Astrocyte of the spinal cord (primary cell): ENCODE measurements around the gene TRMT1.

Source experiments
- DNase-seq: peaks from one replicate; pipeline ENCODE4 v3.0.0; 2011; ENCODE audit warnings: low read depth, low spot score
- H3K4me3 ChIP-seq: 2 replicates; pipeline ENCODE4 v1.5.1; 2011; ENCODE audit warnings: low read depth, mild to moderate bottlenecking, low read length, moderate library complexity
- CTCF ChIP-seq: IDR thresholded peaks from 2 replicates; pipeline ENCODE4 v1.5.1; 2012; ENCODE audit warnings: low read depth, mild to moderate bottlenecking, low read length, inconsistent platforms
- in situ Hi-C: cut with HindIII; loops from 2 replicates; pipeline ENCODE4 v1.10.0; 2017; ENCODE audit warnings: low sequenced_read_pairs

Gene TRMT1

DNA sequence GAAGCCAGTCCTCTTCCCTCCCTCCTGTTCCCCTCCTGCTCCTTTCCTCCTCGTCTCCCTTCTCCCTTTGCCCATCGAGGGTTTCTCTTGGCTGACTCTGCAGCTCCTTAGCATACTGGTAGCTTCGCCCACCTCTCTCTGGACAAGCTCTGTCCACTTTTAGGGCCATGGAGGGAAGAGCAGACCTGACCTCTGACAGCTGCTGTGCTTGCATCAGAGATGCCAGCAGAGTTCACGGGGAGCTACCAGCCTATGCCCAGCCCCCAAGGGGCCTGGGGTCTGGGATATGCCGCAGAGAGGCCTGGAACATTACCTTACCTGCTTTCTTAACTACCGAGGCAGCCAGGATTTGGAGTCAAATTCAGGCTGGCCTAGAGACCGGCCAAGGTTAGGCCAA is 33.5 kb downstream of the TRMT1 start:
- no peak for DNase-seq
- no peak for TF ChIP-seq CTCF
- in situ Hi-C loops: no loop called here
- H3K4me3 ChIP-seq: no peak overlapping the region

- no peak overlapping the region for H3K4me3 ChIP-seq
- in situ Hi-C loops: no loop called here
- peak; percentile 42 for TF ChIP-seq CTCF
- DNase-seq: peak; percentile 95
These were observed 34.1 kb downstream of the TRMT1 start for GRCh38 chr19:13082192-13083007.

DNA sequence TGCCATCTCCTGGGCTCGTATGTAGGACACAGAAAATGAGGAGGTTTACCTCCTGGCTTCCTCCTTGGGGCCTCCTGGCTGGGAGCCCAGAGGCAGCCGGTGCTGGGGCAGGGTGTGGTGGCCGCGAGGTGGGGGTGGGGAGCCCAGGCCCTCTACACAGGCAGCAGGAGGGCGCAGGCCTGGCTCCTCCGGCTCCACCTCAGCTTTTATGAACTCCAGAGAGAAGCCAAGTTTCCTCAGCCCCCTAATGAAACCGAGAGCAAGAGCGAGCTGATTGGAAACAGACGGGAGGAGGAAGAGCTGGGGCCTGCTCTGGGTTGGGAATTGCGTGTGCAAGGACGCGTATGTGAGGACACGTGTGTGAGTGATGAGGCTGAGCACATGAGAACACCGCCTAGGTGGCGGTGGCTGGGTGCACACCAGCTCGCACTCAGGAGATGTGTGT is 37.0 kb downstream of the TRMT1 start:
- TF ChIP-seq CTCF: no peak
- in situ Hi-C loops: no loop called here
- H3K4me3 ChIP-seq: no peak overlapping the region
- peak; percentile 76 for DNase-seq

DNA sequence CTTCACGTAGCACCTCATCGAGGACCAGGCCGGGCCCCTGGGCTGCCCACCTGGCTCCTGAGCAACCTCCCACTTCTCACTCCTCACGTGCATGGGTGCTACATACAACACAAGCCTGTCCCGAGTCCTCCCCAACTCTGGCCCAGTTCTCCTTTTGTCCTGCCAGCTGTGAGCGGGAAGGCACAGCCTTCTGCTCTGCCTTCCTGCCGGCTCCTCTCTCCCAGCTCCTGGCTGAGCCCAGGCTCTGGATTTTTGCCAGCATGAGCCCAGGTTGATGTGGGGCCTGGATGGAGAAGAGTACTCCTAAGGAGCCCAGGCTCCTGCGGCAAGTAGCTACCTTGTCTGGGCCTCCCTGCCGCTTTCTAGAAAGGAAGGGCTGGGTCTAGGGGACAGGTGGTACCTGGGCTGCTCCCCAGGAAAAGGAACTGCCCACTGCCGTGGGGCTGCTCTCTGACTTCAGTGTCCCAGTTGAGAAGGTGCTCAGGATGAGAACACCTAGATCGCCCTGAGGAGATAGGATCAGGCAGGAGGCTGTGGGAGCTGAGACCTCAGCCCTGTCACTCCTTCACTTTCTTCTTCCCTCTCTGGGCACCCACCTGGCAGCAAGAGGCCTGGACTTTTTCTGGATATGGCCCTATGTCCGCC is 37.5 kb downstream of the TRMT1 start:
- no peak for DNase-seq
- in situ Hi-C loops: no loop called here
- H3K4me3 ChIP-seq: no peak overlapping the region
- no peak for TF ChIP-seq CTCF

GRCh38 chr19:13078381-13078780 is 38.2 kb downstream of the TRMT1 start:
- TF ChIP-seq CTCF: no peak
- in situ Hi-C loops: no loop called here

DNA sequence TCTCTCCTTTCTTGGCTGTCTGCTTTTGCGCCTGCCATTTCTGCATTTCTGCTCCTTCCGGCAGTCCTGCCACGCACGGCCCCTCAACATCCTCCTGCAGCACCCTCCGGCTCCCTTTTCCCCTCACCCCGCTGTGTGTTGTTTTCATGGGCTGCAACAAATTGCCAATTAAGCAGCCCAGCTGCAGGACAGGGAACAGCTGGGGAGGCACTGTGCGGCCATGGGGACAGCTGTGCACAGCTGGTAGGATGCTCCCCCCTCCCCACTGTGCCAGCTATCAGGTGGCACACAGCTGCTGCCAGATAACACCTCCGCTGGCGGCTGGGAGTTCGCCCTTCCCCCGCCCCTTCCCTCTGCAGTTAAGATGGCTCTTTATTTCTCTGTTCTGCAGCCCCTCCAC is 39.3 kb downstream of the TRMT1 start:
- DNase-seq: no peak
- no peak overlapping the region for H3K4me3 ChIP-seq
- in situ Hi-C loops: no loop called here
- no peak for TF ChIP-seq CTCF

More at GRCh38 chr19:13078381-13078780, 38.2 kb downstream of the TRMT1 start:
- H3K4me3 ChIP-seq: no peak overlapping the region
- no peak for DNase-seq
